ENCODE results near the gene CBX4.
"Not testable (repeated sequence)": the region's sequence is repeated elsewhere in the genome, so short reads cannot be mapped to it uniquely, and the experiment has no call there.

The CBX4 gene

GRCh38 chr17:79859676-79860615 lies 20.7 kb upstream of the CBX4 start:
- DNase-seq = no peak

- no peak for DNase-seq
Observed at GRCh38 chr17:79857095-79857494, 17.9 kb upstream of the CBX4 start.

GRCh38 chr17:79855331-79856124 lies 16.3 kb upstream of the CBX4 start:
- DNase-seq = no peak

- no peak for DNase-seq
Observed at GRCh38 chr17:79854080-79855060, 15.1 kb upstream of the CBX4 start.

- DNase-seq = not testable (repeated sequence)
Observed at GRCh38 chr17:79853168-79853567, 13.9 kb upstream of the CBX4 start.

- no peak for DNase-seq
Observed at GRCh38 chr17:79852748-79853147, 13.5 kb upstream of the CBX4 start.

GRCh38 chr17:79851461-79851817 lies 12.2 kb upstream of the CBX4 start:
- DNase-seq = no peak

- DNase-seq = no peak
Observed at GRCh38 chr17:79850571-79851460, 11.6 kb upstream of the CBX4 start.

- DNase-seq = no peak
Observed at GRCh38 chr17:79849953-79850352, 10.7 kb upstream of the CBX4 start.

- DNase-seq = no peak
Observed at GRCh38 chr17:79848370-79848766, 9.1 kb upstream of the CBX4 start.

GRCh38 chr17:79847698-79848369 lies 8.6 kb upstream of the CBX4 start:
- DNase-seq = no peak

- DNase-seq = no peak
Observed at GRCh38 chr17:79845601-79845949, 6.3 kb upstream of the CBX4 start.

GRCh38 chr17:79844869-79845600 lies 5.8 kb upstream of the CBX4 start:
- peak; percentile 60 for DNase-seq

- no peak for DNase-seq
Observed at GRCh38 chr17:79843816-79844800, 4.9 kb upstream of the CBX4 start.

GRCh38 chr17:79843474-79843815 lies 4.2 kb upstream of the CBX4 start:
- peak; percentile 37 for DNase-seq

GRCh38 chr17:79842656-79843473 lies 3.6 kb upstream of the CBX4 start:
- no peak for DNase-seq

GRCh38 chr17:79842136-79842655 lies 3.0 kb upstream of the CBX4 start:
- DNase-seq = no peak
